SKM-1 (cell line): ENCODE results near the gene ABHD15.

Source experiments
- DNase-seq: peaks from one replicate; lab custom pipeline; 2025; ENCODE audit not compliant: unreplicated experiment; lab: John Stamatoyannopoulos, UW

Gene ABHD15

GRCh38 chr17:29583324-29584248, 16.7 kb upstream of the ABHD15 start:
- no peak for DNase-seq

GRCh38 chr17:29582772-29583171, 15.9 kb upstream of the ABHD15 start:
- no peak for DNase-seq

GRCh38 chr17:29582254-29582765, 15.5 kb upstream of the ABHD15 start:
- no peak for DNase-seq

GRCh38 chr17:29581583-29582253, 14.9 kb upstream of the ABHD15 start:
- no peak for DNase-seq

- DNase-seq, result no peak
These were observed 13.3 kb upstream of the ABHD15 start for GRCh38 chr17:29579866-29580771.

GRCh38 chr17:29578626-29579485, 12.0 kb upstream of the ABHD15 start:
- no peak for DNase-seq

- DNase-seq, result no peak
These were observed 10.8 kb upstream of the ABHD15 start for GRCh38 chr17:29577385-29578211.

GRCh38 chr17:29577001-29577370, 10.1 kb upstream of the ABHD15 start:
- no peak for DNase-seq

GRCh38 chr17:29576214-29577000, 9.6 kb upstream of the ABHD15 start:
- no peak for DNase-seq

- DNase-seq, result no peak
These were observed 8.8 kb upstream of the ABHD15 start for GRCh38 chr17:29575511-29576213.

- DNase-seq, result no peak
These were observed 8.1 kb upstream of the ABHD15 start for GRCh38 chr17:29574732-29575510.

GRCh38 chr17:29573871-29574731, 7.3 kb upstream of the ABHD15 start:
- no peak for DNase-seq

GRCh38 chr17:29573558-29573869, 6.7 kb upstream of the ABHD15 start:
- no peak for DNase-seq

GRCh38 chr17:29572691-29573557, 6.1 kb upstream of the ABHD15 start:
- DNase-seq, result no peak

GRCh38 chr17:29571883-29572681, 5.2 kb upstream of the ABHD15 start:
- DNase-seq, result no peak
